Endodermal cell (in vitro differentiated cells): ENCODE results near the gene ATOX1. TPM values are rescaled to one million over a fixed set of nuclear protein-coding genes. Genes with fewer than 3 reads are reported as not detected.

Experiments used
- DNase-seq: peaks from one replicate; pipeline ENCODE4 v3.0.0-alpha.2; 2017
- H3K27ac ChIP-seq: 2 replicates; pipeline ENCODE4 v1.5.1; 2013; ENCODE audit warnings: mild to moderate bottlenecking, low read depth, low read length, moderate library complexity
- H3K27me3 ChIP-seq: 2 replicates; pipeline ENCODE4 v1.6.1; 2013; ENCODE audit warnings: mild to moderate bottlenecking, low read length, moderate library complexity; ENCODE audit not compliant: insufficient read depth, control insufficient read depth, poor library complexity, severe bottlenecking
- H3K36me3 ChIP-seq: 2 replicates; pipeline ENCODE4 v1.7.0; 2013; ENCODE audit warnings: mild to moderate bottlenecking, low read length, moderate library complexity; ENCODE audit not compliant: control insufficient read depth, insufficient read depth
- H3K4me1 ChIP-seq: one replicate; pipeline ENCODE4 v1.7.0; 2013; ENCODE audit warnings: low read length; ENCODE audit not compliant: control insufficient read depth, insufficient read depth
- H3K4me3 ChIP-seq: 2 replicates; pipeline ENCODE4 v1.5.1; 2013; ENCODE audit warnings: mild to moderate bottlenecking, low read length, moderate library complexity
- H3K9ac ChIP-seq: 2 replicates; pipeline ENCODE4 v1.6.1; 2013; ENCODE audit warnings: mild to moderate bottlenecking, low read length, moderate library complexity; ENCODE audit not compliant: poor library complexity, severe bottlenecking; ENCODE audit errors: extremely low read depth
- H3K9me3 ChIP-seq: 2 replicates; pipeline ENCODE4 v1.6.1; 2013; ENCODE audit warnings: mild to moderate bottlenecking, low read length, moderate library complexity; ENCODE audit not compliant: control insufficient read depth
- H3K27ac Mint-ChIP-seq: 2 replicates; pipeline ENCODE4 v1.8.0; 2020; ENCODE audit warnings: mixed read lengths
- H3K27me3 Mint-ChIP-seq: 2 replicates; pipeline ENCODE4 v1.8.0; 2021; ENCODE audit warnings: mild to moderate bottlenecking, mixed read lengths; ENCODE audit not compliant: insufficient read depth
- H3K36me3 Mint-ChIP-seq: 2 replicates; pipeline ENCODE4 v1.8.0; 2020; ENCODE audit warnings: low read depth, mixed read lengths
- H3K4me1 Mint-ChIP-seq: 2 replicates; pipeline ENCODE4 v1.8.0; 2020; ENCODE audit warnings: mixed read lengths
- H3K4me3 Mint-ChIP-seq: 2 replicates; pipeline ENCODE4 v1.8.0; 2020; ENCODE audit warnings: mild to moderate bottlenecking, moderate library complexity, mixed read lengths
- H3K9me3 Mint-ChIP-seq: 2 replicates; pipeline ENCODE4 v1.8.0; 2020; ENCODE audit warnings: mild to moderate bottlenecking, mixed read lengths
- WGBS, 2 experiments: methylation state at CpG; one replicate each; pipeline versions ENCODE4 v1.1.5 to v1.1.7; 2013; ENCODE audit warnings: missing lambda C conversion rate in 2 of 2, mixed read lengths in 1 of 2; ENCODE audit not compliant: insufficient coverage in 1 of 2, insufficient read length in 1 of 2; 5-methylcytosine and 5-hydroxymethylcytosine counted together
- total RNA-seq, 2 donors: library from RNA; stranded (reverse); fragmentation: NEBNext Ultra II Directional in 1 of 2; extraction: Animal tissue kit (Norgen Biotek cat#: 25700) in 1 of 2; gene quantifications; 2 replicates in 1 of 2; 3 replicates in 1 of 2; pipeline ENCODE4 v1.2.1, GENCODE V29; 2021
- TF ChIP-seq, protein P1 (sequence below): fragments of 200-600 bp; sonication (generic); conservative IDR thresholded peaks from 2 replicates; pipeline ENCODE4 v1.5.0; 2021; ENCODE audit warnings: antibody characterized with exemption, mild to moderate bottlenecking

The ATOX1 gene
- total RNA-seq, 2 donors from 2014 or later = 105 to 129 TPM

DNA sequence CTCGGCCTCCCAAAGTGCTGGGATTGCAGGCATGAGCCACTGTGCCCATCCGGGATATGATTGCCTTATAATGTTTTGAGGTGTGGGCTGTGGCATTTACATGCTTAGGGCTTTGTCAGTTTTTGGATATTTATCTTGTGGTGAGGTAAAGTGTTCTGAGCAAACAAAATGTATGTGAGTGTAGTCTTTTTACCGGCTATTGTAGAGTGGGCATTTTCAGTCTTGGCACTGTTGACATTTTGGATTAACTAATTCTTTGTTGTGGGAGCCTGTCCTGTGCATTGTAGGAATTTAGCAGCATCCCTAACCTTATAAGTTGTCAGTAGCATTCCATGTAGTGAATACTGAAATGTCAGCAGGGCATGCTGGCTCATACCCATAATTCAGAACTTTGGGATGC lies 34.9 kb upstream of the ATOX1 start:
- H3K4me1 Mint-ChIP-seq = no peaks in the 10 kb centered on the region
- no peaks in the 10 kb centered on the region for H3K9me3 Mint-ChIP-seq
- 79 to 94% methylated on average over 3 of the region's 3 CpGs for WGBS, 2 experiments
- no peaks in the 10 kb centered on the region for H3K27me3 ChIP-seq
- H3K27ac Mint-ChIP-seq = peak overlapping the region; percentile 75
- no peaks in the 10 kb centered on the region for H3K27me3 Mint-ChIP-seq
- H3K4me3 ChIP-seq = no peak overlapping the region
- H3K36me3 ChIP-seq = peaks cover 97% of the 10 kb centered on the region
- H3K9ac ChIP-seq = no peak overlapping the region
- TF ChIP-seq, protein P1, sequence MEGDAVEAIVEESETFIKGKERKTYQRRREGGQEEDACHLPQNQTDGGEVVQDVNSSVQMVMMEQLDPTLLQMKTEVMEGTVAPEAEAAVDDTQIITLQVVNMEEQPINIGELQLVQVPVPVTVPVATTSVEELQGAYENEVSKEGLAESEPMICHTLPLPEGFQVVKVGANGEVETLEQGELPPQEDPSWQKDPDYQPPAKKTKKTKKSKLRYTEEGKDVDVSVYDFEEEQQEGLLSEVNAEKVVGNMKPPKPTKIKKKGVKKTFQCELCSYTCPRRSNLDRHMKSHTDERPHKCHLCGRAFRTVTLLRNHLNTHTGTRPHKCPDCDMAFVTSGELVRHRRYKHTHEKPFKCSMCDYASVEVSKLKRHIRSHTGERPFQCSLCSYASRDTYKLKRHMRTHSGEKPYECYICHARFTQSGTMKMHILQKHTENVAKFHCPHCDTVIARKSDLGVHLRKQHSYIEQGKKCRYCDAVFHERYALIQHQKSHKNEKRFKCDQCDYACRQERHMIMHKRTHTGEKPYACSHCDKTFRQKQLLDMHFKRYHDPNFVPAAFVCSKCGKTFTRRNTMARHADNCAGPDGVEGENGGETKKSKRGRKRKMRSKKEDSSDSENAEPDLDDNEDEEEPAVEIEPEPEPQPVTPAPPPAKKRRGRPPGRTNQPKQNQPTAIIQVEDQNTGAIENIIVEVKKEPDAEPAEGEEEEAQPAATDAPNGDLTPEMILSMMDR = no peak
- no peak for DNase-seq
- no peak overlapping the region for H3K27ac ChIP-seq
- H3K36me3 Mint-ChIP-seq = peaks cover 82% of the 10 kb centered on the region
- H3K4me1 ChIP-seq = no peaks in the 10 kb centered on the region
- H3K9me3 ChIP-seq = no peaks in the 10 kb centered on the region
- H3K4me3 Mint-ChIP-seq = no peak overlapping the region

DNA sequence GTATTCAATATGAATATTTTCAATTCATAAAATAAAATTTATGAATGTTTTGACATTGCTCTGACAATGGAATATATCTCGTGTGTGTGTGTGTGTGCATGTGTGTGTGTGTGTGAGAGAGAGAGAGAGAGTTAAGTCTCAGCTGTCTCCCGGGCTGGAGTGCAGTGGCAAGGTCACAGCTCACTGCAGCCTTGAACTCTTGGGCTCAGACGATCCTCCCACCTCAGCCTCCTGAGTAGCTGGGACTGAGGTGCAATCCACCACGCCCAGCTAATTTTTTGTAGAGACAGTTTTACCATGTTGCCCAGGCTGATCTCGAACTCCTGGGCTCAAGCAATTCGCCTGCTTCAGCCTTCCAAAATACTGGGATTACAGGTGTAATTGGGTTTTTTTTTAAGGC lies 29.4 kb upstream of the ATOX1 start:
- no peak overlapping the region for H3K27ac ChIP-seq
- Mint-ChIP-seq H3K9me3 (no peaks in the 10 kb centered on the region), H3K27ac (no peak overlapping the region)

DNA sequence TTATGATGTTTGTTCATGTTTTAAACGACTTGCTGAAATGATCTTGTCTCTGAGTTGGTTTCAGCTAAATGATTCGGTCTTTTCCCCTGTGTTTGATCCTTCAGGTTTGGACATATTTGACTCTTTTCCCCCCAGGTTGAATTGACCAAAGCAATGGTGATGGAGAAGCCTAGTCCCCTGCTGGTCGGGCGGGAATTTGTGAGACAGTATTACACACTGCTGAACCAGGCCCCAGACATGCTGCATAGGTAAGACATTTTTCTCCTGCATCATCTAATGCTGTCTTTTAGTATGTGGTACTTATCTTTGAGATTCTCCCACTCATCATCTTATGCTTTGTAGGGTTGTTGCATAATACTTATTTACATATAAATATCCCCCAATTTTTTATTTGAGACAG lies 28.0 kb upstream of the ATOX1 start:
- 92% methylated on average over 4 of the region's 4 CpGs for WGBS, 2 experiments

More for the DNA sequence above, 29.4 kb upstream of the ATOX1 start:
- Histone ChIP-seq H3K4me3 (no peak overlapping the region), H3K9me3 (no peaks in the 10 kb centered on the region), H3K9ac (no peak overlapping the region), H3K4me1 (no peaks in the 10 kb centered on the region), H3K27me3 (no peaks in the 10 kb centered on the region), H3K36me3 (peaks cover 64% of the 10 kb centered on the region)
- no peak for DNase-seq
- Mint-ChIP-seq H3K27me3 (no peaks in the 10 kb centered on the region), H3K4me3 (no peak overlapping the region), H3K36me3 (peaks cover 60% of the 10 kb centered on the region), H3K4me1 (peaks cover 12% of the 10 kb centered on the region)
- TF ChIP-seq, protein P1 = no peak
- WGBS, 2 experiments = 83 to 95% methylated on average over 2 to 6 of the region's 6 CpGs

More for the DNA sequence above, 28.0 kb upstream of the ATOX1 start:
- Histone ChIP-seq H3K27ac (no peak overlapping the region), H3K27me3 (no peaks in the 10 kb centered on the region), H3K9ac (no peak overlapping the region), H3K4me3 (no peak overlapping the region), H3K4me1 (no peaks in the 10 kb centered on the region), H3K9me3 (no peaks in the 10 kb centered on the region), H3K36me3 (peaks cover 58% of the 10 kb centered on the region)
- no peak for DNase-seq
- Mint-ChIP-seq H3K4me3 (no peak overlapping the region), H3K9me3 (no peaks in the 10 kb centered on the region), H3K27me3 (no peaks in the 10 kb centered on the region), H3K36me3 (peaks cover 48% of the 10 kb centered on the region), H3K27ac (no peak overlapping the region), H3K4me1 (peaks cover 17% of the 10 kb centered on the region)
- TF ChIP-seq, protein P1 = no peak
